ENCODE data around the gene ADGRV1.
"Not testable (repeated sequence)": the region's sequence is repeated elsewhere in the genome, so short reads cannot be mapped to it uniquely, and the experiment has no call there.

The ADGRV1 gene

GRCh38 chr5:90602681-90603080, 44.1 kb downstream of the ADGRV1 start:
- no peak for DNase-seq

DNA sequence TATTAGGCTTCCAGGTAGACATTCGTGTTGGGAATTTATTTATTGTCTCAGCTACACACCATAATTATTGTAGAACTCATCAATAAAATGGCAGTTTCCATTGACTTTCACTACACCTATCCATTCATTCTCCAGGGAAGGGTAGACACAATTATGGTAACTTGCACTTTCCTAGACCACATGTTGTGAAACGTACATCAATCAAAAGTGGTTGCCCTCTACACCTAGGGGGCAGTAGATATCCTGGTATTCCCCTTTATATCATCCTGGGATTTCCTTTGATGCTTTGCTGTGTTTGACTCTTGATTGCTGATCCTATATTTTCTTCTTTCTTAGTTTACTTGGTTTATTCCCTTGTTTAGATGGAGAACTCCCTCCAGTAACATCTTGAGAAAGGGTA, 47.9 kb downstream of the ADGRV1 start:
- DNase-seq, result peak in 1 of 2 experiments; percentile 10

- no peak for DNase-seq
Observed at GRCh38 chr5:90612919-90613318, 54.3 kb downstream of the ADGRV1 start.

DNA sequence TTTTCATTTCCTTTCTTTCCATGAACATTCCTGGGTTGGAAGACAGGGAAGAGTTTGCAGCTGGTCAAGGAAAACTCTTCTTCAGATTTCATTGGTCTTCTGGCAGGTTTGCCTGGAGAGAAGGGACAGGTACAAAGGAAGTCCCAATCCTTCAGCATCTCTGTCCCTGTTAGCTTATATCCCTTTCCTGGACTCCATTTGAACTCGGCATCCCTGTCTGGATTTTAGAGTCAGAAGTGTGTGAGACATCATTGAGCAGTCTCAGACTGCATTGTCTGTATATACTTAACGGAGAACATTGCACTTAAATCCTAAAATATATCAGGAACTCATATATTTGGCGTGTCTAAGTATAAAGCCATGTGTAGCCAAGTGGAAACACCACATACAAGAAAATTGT, 54.9 kb downstream of the ADGRV1 start:
- DNase-seq, result no peak

GRCh38 chr5:90613918-90614504, 55.4 kb downstream of the ADGRV1 start:
- DNase-seq, result no peak

DNA sequence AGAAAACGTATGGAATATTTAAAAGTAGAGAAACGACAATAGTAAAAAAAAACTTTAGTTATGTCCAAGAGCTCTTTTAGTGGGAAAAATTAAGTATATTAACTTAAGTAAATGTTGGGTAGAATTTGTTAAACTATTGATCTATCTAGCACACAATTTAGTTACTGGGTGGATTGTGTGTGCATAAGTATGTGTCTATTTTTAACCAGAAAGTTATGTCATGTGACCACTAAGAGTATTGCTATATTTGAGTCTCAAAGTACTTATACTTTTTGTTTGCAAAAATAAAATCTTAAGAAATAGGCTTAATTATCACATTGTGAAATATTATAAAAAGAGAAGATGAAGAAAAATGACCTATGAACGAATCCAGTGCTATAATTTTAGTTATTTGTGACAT, 56.8 kb downstream of the ADGRV1 start:
- DNase-seq, result no peak

- DNase-seq, result no peak
Observed at GRCh38 chr5:90618071-90618470, 59.5 kb downstream of the ADGRV1 start.

- not testable (repeated sequence) for DNase-seq
Observed at GRCh38 chr5:90619762-90620161, 61.2 kb downstream of the ADGRV1 start.

DNA sequence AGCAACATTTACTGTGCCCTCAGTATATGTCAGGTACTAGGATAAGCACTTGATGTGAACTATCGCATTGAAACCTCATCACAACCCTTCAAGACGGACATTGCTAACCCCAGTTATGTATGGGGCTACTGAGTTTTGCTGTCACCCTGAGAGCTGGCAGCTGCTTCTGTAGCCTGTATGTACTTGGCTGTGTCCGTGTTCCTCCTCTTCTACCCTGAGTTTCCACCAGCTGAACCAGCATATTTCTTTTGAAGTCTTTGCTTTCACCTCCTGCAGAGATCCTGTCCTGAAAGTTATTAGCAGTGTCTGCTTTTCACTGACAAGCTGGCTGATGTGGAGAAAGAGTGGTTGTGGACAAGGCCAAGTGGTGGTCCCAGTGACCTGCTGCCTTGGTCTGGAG, 63.3 kb downstream of the ADGRV1 start:
- DNase-seq, result no peak

DNA sequence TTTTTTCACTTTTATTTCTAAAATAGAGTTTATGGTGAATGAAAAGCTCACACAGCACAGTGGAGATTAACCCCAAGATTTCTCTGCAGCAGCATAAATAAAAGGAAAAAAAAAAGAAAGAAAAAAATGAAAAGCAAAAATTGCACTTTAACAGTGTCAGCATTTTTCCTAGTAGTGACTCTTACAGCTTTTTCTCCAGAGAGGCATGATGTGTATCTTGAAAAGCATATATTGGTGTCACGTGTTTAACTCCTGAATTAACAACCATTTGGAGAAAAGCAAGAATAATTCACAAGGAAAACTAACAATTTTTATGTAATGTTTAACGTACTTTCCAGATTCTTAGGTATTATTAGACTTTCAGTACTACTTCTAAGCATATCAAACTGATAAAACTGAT, 67.9 kb downstream of the ADGRV1 start:
- DNase-seq, result no peak

- no peak for DNase-seq
Observed at GRCh38 chr5:90628492-90628891, 69.9 kb downstream of the ADGRV1 start.

GRCh38 chr5:90632791-90633190, 74.2 kb downstream of the ADGRV1 start:
- DNase-seq, result no peak

DNA sequence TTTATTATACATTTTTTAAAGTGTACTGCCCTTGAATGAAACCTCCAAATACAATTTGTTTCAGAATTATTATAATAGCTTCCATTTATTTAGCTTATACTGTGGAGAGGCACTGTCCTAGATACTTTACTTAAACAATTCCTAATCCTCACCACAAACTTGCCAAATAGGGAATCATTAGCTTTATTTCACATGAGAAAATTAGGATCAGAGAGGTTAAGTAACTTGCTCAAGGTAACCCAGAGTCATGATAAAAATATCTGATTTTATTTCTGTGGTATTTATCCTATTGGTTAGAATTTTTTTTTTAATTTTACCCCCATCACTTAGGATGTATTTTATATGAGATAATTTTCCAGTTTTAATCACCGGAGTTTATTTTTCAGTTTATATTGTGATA, 78.4 kb downstream of the ADGRV1 start:
- DNase-seq, result no peak

DNA sequence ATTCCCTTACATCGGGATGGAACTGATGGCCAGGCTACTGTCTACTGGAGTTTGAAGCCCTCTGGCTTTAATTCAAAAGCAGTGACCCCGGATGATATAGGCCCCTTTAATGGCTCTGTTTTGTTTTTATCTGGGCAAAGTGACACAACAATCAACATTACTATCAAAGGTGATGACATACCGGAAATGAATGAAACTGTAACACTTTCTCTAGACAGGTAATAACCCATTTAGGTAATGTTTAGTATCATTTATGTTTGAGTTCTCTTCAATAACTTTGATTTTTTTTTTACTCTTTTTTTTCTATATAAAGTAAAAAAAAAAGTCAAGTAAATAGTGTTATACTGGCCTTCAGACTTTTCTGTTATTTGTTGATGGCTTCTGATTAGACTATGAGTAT, 79.1 kb downstream of the ADGRV1 start:
- DNase-seq, result no peak

DNA sequence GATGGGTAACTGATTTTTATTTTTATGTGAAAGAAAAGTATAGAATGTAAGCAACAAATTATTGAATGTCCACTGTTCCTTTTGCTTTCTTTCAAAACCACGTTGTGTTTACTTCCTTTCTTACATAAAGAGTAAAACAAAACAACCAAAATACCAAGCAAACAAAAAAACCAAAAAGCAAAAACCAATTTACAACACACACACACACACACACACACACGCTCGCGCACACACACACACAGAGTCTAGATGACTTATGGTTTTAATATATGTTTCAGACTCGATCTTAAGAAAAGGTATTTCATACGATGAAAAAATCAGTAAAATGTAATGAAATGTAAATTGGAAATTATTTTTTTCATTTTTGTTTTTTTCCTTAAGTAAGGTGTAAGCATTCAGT, 80.3 kb downstream of the ADGRV1 start:
- DNase-seq, result no peak

- DNase-seq, result no peak
Observed at GRCh38 chr5:90640484-90641059, 82.0 kb downstream of the ADGRV1 start.

DNA sequence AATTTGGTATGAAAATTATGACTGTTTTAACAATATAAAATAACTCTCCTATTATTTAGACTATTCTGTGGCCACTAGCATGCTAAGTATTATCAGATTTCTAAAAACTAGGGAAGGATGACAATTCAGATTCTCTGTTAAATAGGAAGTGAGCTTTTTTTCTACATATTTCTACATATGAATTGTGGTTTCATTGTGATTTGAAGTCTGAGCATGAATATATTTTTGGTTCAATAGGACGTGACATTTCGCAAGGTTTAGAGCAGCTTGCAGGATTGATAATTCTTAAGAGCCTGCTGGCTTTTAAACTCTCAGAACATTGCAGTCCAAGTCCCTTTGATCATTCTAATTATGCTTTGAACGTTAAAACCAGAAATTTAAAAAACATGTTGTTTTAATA, 82.9 kb downstream of the ADGRV1 start:
- no peak for DNase-seq

GRCh38 chr5:90642706-90643229, 84.2 kb downstream of the ADGRV1 start:
- DNase-seq, result no peak

GRCh38 chr5:90644132-90644531, 85.5 kb downstream of the ADGRV1 start:
- no peak for DNase-seq

GRCh38 chr5:90645024-90645610, 86.5 kb downstream of the ADGRV1 start:
- DNase-seq, result peak in 1 of 2 experiments; percentile 11

- DNase-seq, result no peak
Observed at GRCh38 chr5:90650767-90651166, 92.2 kb downstream of the ADGRV1 start.

DNA sequence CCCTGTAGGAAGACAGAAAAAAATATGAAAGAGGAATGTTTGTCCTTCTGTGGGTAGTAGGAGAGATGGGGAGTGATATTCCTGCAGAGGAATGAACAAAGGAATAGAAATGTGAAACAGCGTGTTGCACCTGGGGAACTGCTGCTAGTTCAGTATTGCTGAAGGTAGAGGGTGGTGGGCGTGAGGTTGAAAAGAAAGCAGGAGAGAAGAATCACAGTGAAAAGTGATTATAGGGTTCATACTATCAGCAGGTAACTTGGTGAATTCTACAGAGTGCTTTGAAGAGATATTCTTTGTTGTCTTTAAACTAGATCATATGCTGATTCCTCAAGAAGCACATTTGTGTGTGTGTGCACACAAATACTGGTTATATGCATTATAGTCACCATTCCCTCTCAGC, 95.6 kb downstream of the ADGRV1 start:
- no peak for DNase-seq

- no peak for DNase-seq
Observed at GRCh38 chr5:90655423-90655822, 96.8 kb downstream of the ADGRV1 start.

- no peak for DNase-seq
Observed at GRCh38 chr5:90657030-90657429, 98.4 kb downstream of the ADGRV1 start.

DNA sequence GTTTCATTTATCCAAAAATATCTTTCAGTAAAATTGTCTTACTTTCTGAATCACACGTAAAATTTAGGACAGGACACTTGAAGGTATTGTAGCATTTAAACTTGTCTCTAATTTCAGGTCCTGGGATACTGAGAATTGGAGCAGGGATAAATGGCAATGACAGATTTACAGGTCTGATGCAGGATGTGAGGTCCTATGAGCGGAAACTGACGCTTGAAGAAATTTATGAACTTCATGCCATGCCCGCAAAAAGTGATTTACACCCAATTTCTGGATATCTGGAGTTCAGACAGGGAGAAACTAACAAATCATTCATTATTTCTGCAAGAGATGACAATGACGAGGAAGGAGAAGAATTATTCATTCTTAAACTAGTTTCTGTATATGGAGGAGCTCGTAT, 99.2 kb downstream of the ADGRV1 start:
- no peak for DNase-seq
